HepG2 (cell line): Measurements from ENCODE around the gene TSPAN9. TPM values are rescaled to one million over a fixed set of nuclear protein-coding genes. Genes with fewer than 3 reads are reported as not detected.
A peak's percentile ranks its signal among the peaks of the same experiment; 100 is the strongest.

ENCODE experiments used
- ATAC-seq: fragments of 200-7000 bp; cut with Tn5 transposase; 3 replicates; pipeline ENCODE4 v1.9.1; 2020; ENCODE audit warnings: mild to moderate bottlenecking, moderate library complexity
- BruUV-seq: library from RNA; stranded (reverse); fragments of 400-500 nt; replicated peaks from 2 replicates; lab custom pipeline; 2021; lab: Mats Ljungman, UMichigan
- CTCF ChIA-PET: fragments of 300-600 bp; formaldehyde crosslinking; extraction: SDS; loops from one replicate; lab custom pipeline; 2021; ENCODE audit warnings: low total read pairs, inconsistent platforms, low intra/inter-chr PET ratio; lab: Yijun Ruan, JAX
- POLR2A ChIA-PET: fragments of 350-600 bp; sonication (Branson Sonifier 250); formaldehyde crosslinking; loops from one replicate; lab custom pipeline; 2020; ENCODE audit warnings: antibody characterized with exemption, inconsistent platforms; lab: Yijun Ruan, JAX
- DNase-seq: peaks from one replicate; pipeline ENCODE4 v3.0.0-alpha.2; 2015; ENCODE audit warnings: low spot score
- FAIRE-seq: peaks from 3 replicates; lab custom pipeline; 2011; peaks lifted over from hg19 to GRCh38; lab: Jason Lieb, UNC
- H2AFZ ChIP-seq: one replicate; pipeline ENCODE4 v1.6.1; 2011; ENCODE audit warnings: low read length, inconsistent platforms
- H3K27ac ChIP-seq: fragments of 300-600 bp; 3 replicates; pipeline ENCODE4 v1.8.0; 2011; ENCODE audit warnings: mixed run types, mild to moderate bottlenecking, mixed read lengths, low read length, inconsistent platforms; ENCODE audit not compliant: insufficient read depth; ENCODE audit errors: extremely low read length
- H3K27me3 ChIP-seq, 2 experiments: fragments of 200-600 bp in 1 of 2; 2 replicates in 1 of 2; 3 replicates in 1 of 2; pipeline versions ENCODE4 v1.6.0 to v1.8.0; 2011; ENCODE audit warnings: low read length in 2 of 2, mild to moderate bottlenecking in 2 of 2, moderate library complexity in 2 of 2, inconsistent platforms in 1 of 2; ENCODE audit not compliant: insufficient read depth in 2 of 2, control insufficient read depth in 1 of 2
- H3K36me3 ChIP-seq, 2 experiments: fragments of 200-600 bp in 1 of 2; replicated peaks in 1 of 2; 2 replicates in 1 of 2; 3 replicates in 1 of 2; pipeline versions ENCODE4 v1.5.1 to v1.8.0; 2011; ENCODE audit warnings: low read length in 2 of 2, inconsistent platforms in 1 of 2; ENCODE audit not compliant: insufficient read depth in 2 of 2, control insufficient read depth in 1 of 2
- H3K4me1 ChIP-seq: 2 replicates; pipeline ENCODE4 v1.5.1; 2012; ENCODE audit warnings: low read length, inconsistent platforms; ENCODE audit not compliant: insufficient read depth
- H3K4me2 ChIP-seq: 2 replicates; pipeline ENCODE4 v1.6.0; 2011; ENCODE audit warnings: low read depth, low read length, inconsistent platforms
- H3K4me3 ChIP-seq, 3 experiments: fragments of 200-600 bp in 1 of 3; sonication (generic), shearing (Covaris generic) in 1 of 3; replicated peaks in 1 of 3; 2 replicates each; pipeline ENCODE4 v1.5.1; 2011 to 2016; ENCODE audit warnings: low read length in 3 of 3, inconsistent platforms in 2 of 3, low read depth in 2 of 3, mild to moderate bottlenecking in 2 of 3, control low read depth in 1 of 3, mixed read lengths in 1 of 3; ENCODE audit not compliant: insufficient read depth in 1 of 3
- H3K79me2 ChIP-seq: one replicate; pipeline ENCODE4 v1.6.1; 2011; ENCODE audit warnings: low read length, inconsistent platforms; ENCODE audit not compliant: insufficient read depth
- H3K9ac ChIP-seq: 2 replicates; pipeline ENCODE4 v1.6.0; 2011; ENCODE audit warnings: mild to moderate bottlenecking, low read depth, low read length, inconsistent platforms; ENCODE audit not compliant: insufficient read depth
- H3K9me3 ChIP-seq: 2 replicates; pipeline ENCODE4 v1.5.1; 2012; ENCODE audit warnings: mild to moderate bottlenecking, low read length
- H4K20me1 ChIP-seq: 2 replicates; pipeline ENCODE4 v1.6.0; 2011; ENCODE audit warnings: inconsistent platforms, mild to moderate bottlenecking, low read length, moderate library complexity; ENCODE audit not compliant: insufficient read depth
- ARID2 ChIP-seq: sonication (generic); formaldehyde crosslinking; IDR thresholded peaks from 2 replicates; pipeline ENCODE4 v1.8.1; 2022; ENCODE audit warnings: mild to moderate bottlenecking, missing genetic modification reagents, borderline replicate concordance
- ATF1 ChIP-seq: IDR thresholded peaks from 2 replicates; pipeline ENCODE4 v1.6.1; 2016; ENCODE audit warnings: mild to moderate bottlenecking, control low read depth
- CC2D1A ChIP-seq: sonication (generic); formaldehyde crosslinking; IDR thresholded peaks from 2 replicates; pipeline ENCODE4 v1.8.1; 2023; ENCODE audit warnings: mild to moderate bottlenecking, missing genetic modification reagents
- CHCHD3 ChIP-seq: sonication (generic); formaldehyde crosslinking; IDR thresholded peaks from 2 replicates; pipeline ENCODE4 v1.8.0; 2022; ENCODE audit warnings: mild to moderate bottlenecking, missing genetic modification reagents, moderate library complexity
- FOXK2 ChIP-seq: fragments of 450-650 bp; IDR thresholded peaks from 2 replicates; pipeline ENCODE4 v1.6.1; 2016
- KLF13 ChIP-seq: sonication (generic); formaldehyde crosslinking; IDR thresholded peaks from 2 replicates; pipeline ENCODE4 v1.4.0; 2020; ENCODE audit warnings: mild to moderate bottlenecking, missing genetic modification reagents
- PAX8 ChIP-seq: sonication (generic); formaldehyde crosslinking; IDR thresholded peaks from 2 replicates; pipeline ENCODE4 v1.8.0; 2022; ENCODE audit warnings: mild to moderate bottlenecking, missing genetic modification reagents, borderline replicate concordance
- PITX1 ChIP-seq: sonication (generic); formaldehyde crosslinking; IDR thresholded peaks from 2 replicates; pipeline ENCODE4 v1.5.1; 2020; ENCODE audit warnings: mild to moderate bottlenecking, missing genetic modification reagents
- REL ChIP-seq: sonication (generic); formaldehyde crosslinking; conservative IDR thresholded peaks from 2 replicates; pipeline ENCODE4 v1.8.0; 2022; ENCODE audit warnings: mild to moderate bottlenecking, missing genetic modification reagents, moderate library complexity
- SNAI1 ChIP-seq: sonication (generic); formaldehyde crosslinking; IDR thresholded peaks from 2 replicates; pipeline ENCODE4 v1.5.0; 2020; ENCODE audit warnings: mild to moderate bottlenecking, missing genetic modification reagents, borderline replicate concordance
- SRSF9 ChIP-seq: fragments of 200-400 bp; formaldehyde crosslinking; IDR thresholded peaks from 2 replicates; pipeline ENCODE4 v1.6.1; 2018; ENCODE audit warnings: borderline replicate concordance, mild to moderate bottlenecking, low read depth, low read length; ENCODE audit not compliant: insufficient read depth, poor library complexity, severe bottlenecking
- ZBTB38 ChIP-seq: sonication (generic); formaldehyde crosslinking; IDR thresholded peaks from 2 replicates; pipeline ENCODE4 v1.5.1; 2020; ENCODE audit warnings: mild to moderate bottlenecking, missing genetic modification reagents
- ZNF235 ChIP-seq: sonication (generic); formaldehyde crosslinking; IDR thresholded peaks from 2 replicates; pipeline ENCODE4 v1.8.1; 2023; ENCODE audit warnings: mild to moderate bottlenecking, missing genetic modification reagents, borderline replicate concordance
- ZNF24 ChIP-seq: fragments of 450-650 bp; IDR thresholded peaks from 2 replicates; pipeline ENCODE4 v1.6.1; 2017; ENCODE audit warnings: antibody characterized with exemption, mild to moderate bottlenecking
- ZNF614 ChIP-seq: IDR thresholded peaks from 2 replicates; pipeline ENCODE4 v1.6.1; 2018; ENCODE audit warnings: missing biosample characterization, missing genetic modification reagents, inconsistent platforms, borderline replicate concordance
- ZNF652 ChIP-seq: IDR thresholded peaks from 2 replicates; pipeline ENCODE4 v1.6.1; 2016; ENCODE audit warnings: low read depth, borderline replicate concordance
- ZNF777 ChIP-seq: sonication (generic); formaldehyde crosslinking; IDR thresholded peaks from 2 replicates; pipeline ENCODE4 v1.4.0; 2020; ENCODE audit warnings: missing genetic modification reagents
- WGBS: methylation state at CpG from one replicate; pipeline ENCODE4 v1.1.6; 2017; ENCODE audit warnings: low lambda C conversion rate; 5-methylcytosine and 5-hydroxymethylcytosine counted together
- in situ Hi-C: cut with HindIII; loops from 2 replicates; pipeline ENCODE4 v1.10.0; 2017; ENCODE audit warnings: low pct_unique_long_range_greater_than_20kb; ENCODE audit not compliant: extremely low pct_ligation_motif_present
- intact Hi-C: fragments of 100-400 bp; cut with micrococcal nuclease; formaldehyde crosslinking; loops from one replicate; pipeline ENCODE4 v1.10.0; 2022; ENCODE audit not compliant: unreplicated experiment
- polyA plus RNA-seq, 8 experiments: library from polyadenylated mRNA; depleted of rRNA in 3 of 8; stranded (reverse) in 7 of 8; unstranded in 1 of 8; fragments of >200 nt; fragmentation: Illumina TruSeq in 4 of 8; extraction: Trizol in 4 of 8; gene quantifications; 2 replicates each; pipeline versions ENCODE4 v1.2.1 to v1.2.3, GENCODE V29; 2011 to 2016; ENCODE audit warnings: low read depth in 4 of 8, missing spikeins in 1 of 8, mixed read lengths in 1 of 8; ENCODE audit not compliant: insufficient read depth in 1 of 8
- total RNA-seq, 5 experiments: library from RNA; depleted of rRNA; stranded (reverse); fragments of >200 nt; fragmentation: Illumina TruSeq; extraction: Trizol; gene quantifications; 2 replicates each; pipeline ENCODE4 v1.2.3, GENCODE V29; 2016; ENCODE audit warnings: low read depth in 1 of 5
- TF ChIP-seq, protein P1 (sequence below): sonication (generic); formaldehyde crosslinking; IDR thresholded peaks from 2 replicates; pipeline ENCODE4 v1.4.0; 2020; ENCODE audit warnings: missing genetic modification reagents

The TSPAN9 gene
- total and polyA plus RNA-seq, 2 of the 13 experiments (the other 11 are each of a cell fraction or from before 2014, with no cell fraction given): 18.1 to 42.3 TPM

- H3K9ac ChIP-seq: no peak overlapping the region
- CTCF ChIA-PET: no interaction called here
- intact Hi-C loops: no loop called here
- 92% methylated on average over 22 of the region's 22 CpGs for WGBS
- POLR2A ChIA-PET: no interaction called here
- DNase-seq (no peak), FAIRE-seq (no peak), ATAC-seq (no peak)
- no peaks in the 10 kb centered on the region for H3K27me3 ChIP-seq
- in situ Hi-C loops: no loop called here
- no peak overlapping the region for H2AFZ ChIP-seq
- no peaks in the 10 kb centered on the region for H3K9me3 ChIP-seq
- H3K36me3 ChIP-seq: no peaks in the 10 kb centered on the region; a peak in 2 of 5 replicates
- no peak overlapping the region for H3K4me3 ChIP-seq
- no peak overlapping the region for H3K4me2 ChIP-seq
- TF ChIP-seq KLF13 (CRISPR knock-in tag) (no peak), ZBTB38 (CRISPR knock-in tag) (peak; percentile 39; the same call in 1 of the 2 replicates), CHCHD3 (CRISPR knock-in tag) (no peak), ZNF614 (CRISPR knock-in tag) (no peak)
- H4K20me1 ChIP-seq: no peaks in the 10 kb centered on the region
- peaks cover 2% of the 10 kb centered on the region for H3K79me2 ChIP-seq
- no peak overlapping the region for H3K27ac ChIP-seq
- BruUV-seq: no TSS peak
- H3K4me1 ChIP-seq: peaks cover 32% of the 10 kb centered on the region
These were observed 91.3 kb downstream of the TSPAN9 start for GRCh38 chr12:3168223-3169221.

GRCh38 chr12:3170423-3171194 lies 93.4 kb downstream of the TSPAN9 start:
- Histone ChIP-seq H3K4me1 (peaks cover 17% of the 10 kb centered on the region), H3K4me2 (no peak overlapping the region), H3K27me3 (no peaks in the 10 kb centered on the region), H2AFZ (no peak overlapping the region), H3K27ac (no peak overlapping the region), H3K36me3 (no peaks in the 10 kb centered on the region; a peak in 2 of 5 replicates), H3K9ac (no peak overlapping the region), H4K20me1 (no peaks in the 10 kb centered on the region), H3K4me3 (no peak overlapping the region), H3K9me3 (no peaks in the 10 kb centered on the region), H3K79me2 (peaks cover 2% of the 10 kb centered on the region)
- in situ Hi-C loops (no loop called here), intact Hi-C loops (no loop called here)
- ChIA-PET CTCF (no interaction called here), POLR2A (no interaction called here)
- no peak for DNase-seq
- ATAC-seq: no peak
- FAIRE-seq: no peak
- WGBS: 94% methylated on average over 20 of the region's 20 CpGs
- no TSS peak for BruUV-seq
- TF ChIP-seq REL (CRISPR knock-in tag): no peak
- TF ChIP-seq ATF1 (CRISPR knock-in tag): no peak
- TF ChIP-seq ZNF235 (CRISPR knock-in tag): no peak
- TF ChIP-seq ZNF652 (CRISPR knock-in tag): no peak
- TF ChIP-seq CC2D1A (CRISPR knock-in tag): no peak
- no peak for TF ChIP-seq ARID2 (CRISPR knock-in tag)
- no peak for TF ChIP-seq FOXK2
- TF ChIP-seq, protein P1, sequence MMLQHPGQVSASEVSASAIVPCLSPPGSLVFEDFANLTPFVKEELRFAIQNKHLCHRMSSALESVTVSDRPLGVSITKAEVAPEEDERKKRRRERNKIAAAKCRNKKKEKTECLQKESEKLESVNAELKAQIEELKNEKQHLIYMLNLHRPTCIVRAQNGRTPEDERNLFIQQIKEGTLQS (CRISPR knock-in tag): no peak
- TF ChIP-seq ZNF777 (CRISPR knock-in tag): no peak
- no peak for TF ChIP-seq SNAI1
- no peak for TF ChIP-seq PAX8
- TF ChIP-seq ZNF24: no peak
- TF ChIP-seq PITX1 (CRISPR knock-in tag): no peak
- no peak for TF ChIP-seq SRSF9
